GM18498 (cell line): Measurements from ENCODE around the gene TBC1D7.

Source experiments
- ATAC-seq: cut with Tn5 transposase; IDR thresholded peaks from one replicate; pipeline ENCODE4 v1.9.1; 2021; ENCODE audit warnings: mild to moderate bottlenecking, moderate library complexity; ENCODE audit not compliant: unreplicated experiment

The TBC1D7 gene

DNA sequence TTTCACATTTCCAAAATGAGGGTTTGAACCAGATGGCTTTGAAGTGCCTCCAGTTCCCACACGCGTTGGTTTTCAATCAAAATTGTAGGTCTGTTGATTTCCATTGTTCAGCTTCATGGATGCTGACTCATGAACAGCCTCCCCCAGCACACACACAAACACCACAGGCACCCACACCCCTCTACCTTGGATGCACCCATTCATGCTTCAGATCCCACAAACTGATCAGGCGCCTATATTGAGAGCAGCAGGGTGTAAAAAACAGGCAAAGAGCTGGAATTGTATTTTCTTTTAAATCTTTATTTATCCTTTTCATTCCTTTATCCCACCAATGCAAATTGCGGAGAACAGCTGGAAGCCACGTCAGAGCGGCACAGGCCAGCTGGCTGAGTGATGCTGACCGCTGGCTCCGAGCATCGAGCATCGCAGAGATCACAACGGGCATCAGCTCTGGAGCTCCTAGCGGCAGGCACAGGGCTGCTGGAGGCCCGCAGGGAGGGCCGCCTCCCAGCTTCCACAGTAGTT is 29.3 kb upstream of the TBC1D7 start:
- no peak for ATAC-seq

DNA sequence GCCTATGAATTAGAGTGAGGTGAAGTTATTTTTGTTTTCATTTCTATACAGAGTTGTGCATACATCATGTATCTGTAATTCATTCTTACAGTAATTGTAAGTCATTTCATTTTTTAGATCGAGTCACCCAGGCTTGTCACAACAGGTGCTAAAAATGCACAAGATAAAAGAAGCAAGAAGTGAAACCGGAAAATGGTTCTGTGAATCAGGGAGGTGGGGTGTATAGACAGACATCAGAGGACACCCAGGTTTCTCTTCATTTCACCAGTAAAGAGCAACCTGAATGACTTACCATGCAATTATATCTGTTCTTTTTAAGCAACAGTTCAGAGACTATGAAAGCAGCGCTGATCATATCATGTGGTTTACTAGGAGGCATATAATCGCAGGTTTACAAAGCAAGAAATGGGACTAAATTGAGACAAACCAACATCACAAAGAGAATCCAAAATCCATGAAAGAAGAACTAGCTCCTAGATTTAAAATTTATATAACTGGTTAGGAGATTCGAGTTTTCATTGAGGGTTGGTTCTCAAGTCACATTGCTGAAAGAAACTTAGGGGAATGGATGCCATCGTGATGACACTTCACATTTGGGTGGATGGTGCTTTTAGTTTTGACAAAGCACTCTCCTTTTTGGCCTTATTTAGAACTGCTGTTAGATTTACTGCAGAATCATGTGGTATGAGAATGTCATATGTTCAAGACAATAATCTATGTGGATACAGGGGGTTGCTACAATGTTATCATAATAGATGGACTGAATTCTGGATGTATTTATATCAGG is 27.9 kb upstream of the TBC1D7 start:
- ATAC-seq: peak; percentile 85

GRCh38 chr6:13355043-13355945 is 27.0 kb upstream of the TBC1D7 start:
- ATAC-seq: peak; percentile 41

DNA sequence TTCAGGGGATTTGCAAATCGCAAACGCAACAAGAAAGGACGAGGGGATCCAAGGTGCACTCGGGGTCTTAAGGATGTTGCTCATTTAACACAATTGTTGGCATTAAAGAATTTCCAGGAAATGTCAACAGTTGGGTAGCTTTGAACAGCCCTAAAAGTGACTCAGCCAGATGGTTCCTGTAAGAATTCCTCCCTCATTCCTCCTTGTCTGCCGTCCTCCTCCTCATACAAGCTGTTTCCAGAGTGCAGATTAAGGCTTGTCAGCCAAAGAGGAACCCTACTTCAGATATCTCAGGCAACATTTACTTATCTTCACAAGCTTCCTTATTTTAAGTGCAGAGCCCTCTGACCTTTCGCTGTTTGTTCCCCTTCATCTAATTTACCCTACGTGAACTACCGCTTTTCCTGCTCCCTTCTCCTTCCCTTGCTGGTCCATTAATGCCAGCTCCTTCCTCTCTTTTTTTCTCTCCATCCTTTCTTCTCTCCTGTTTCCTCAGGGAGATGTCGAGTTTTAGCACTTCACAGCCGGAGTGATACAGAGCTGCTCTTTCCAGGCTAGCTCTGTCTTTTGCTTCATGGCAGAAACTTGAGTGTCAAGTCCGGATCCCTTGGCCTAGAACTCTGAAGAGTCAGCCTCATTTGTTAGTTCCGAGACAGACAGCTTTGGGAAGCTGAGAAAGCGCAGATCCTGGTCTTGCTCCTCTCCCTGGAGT is 26.1 kb upstream of the TBC1D7 start:
- no peak for ATAC-seq

- no peak for ATAC-seq
Measured at GRCh38 chr6:13352165-13352564, 23.8 kb upstream of the TBC1D7 start.

GRCh38 chr6:13351271-13351670 is 22.9 kb upstream of the TBC1D7 start:
- ATAC-seq: no peak

DNA sequence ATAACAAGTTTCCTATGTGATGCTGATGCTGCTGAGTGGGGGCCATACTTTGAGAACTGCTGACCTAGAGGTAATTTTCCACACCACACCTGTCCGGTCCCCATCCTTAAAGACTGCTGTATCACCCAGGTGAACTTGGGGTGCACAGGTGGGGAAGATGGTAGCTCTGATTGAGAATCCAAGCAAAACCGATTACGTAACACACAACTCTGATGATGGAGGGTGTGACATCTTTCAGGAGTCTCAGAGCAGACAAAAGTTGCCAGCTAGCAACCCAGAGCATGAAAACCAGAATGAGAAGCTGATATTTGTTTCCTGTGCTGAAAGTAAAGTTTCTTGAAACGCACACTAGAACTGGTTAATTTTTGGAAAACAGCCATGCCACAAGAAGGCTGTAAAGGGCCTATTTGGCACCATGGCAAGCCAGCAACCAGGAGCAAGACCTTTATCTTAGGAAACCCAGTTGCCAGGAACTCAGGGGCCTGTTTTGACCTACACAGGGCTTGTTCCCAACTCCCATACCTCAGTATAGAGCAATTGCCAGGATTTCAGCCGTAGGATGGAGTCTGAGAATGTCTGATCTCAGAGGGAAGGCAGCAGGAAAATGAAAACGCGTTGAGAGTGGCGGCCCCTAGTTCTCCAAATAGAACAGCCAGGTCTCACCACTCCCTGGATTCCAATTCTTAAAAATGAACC is 21.6 kb upstream of the TBC1D7 start:
- no peak for ATAC-seq

DNA sequence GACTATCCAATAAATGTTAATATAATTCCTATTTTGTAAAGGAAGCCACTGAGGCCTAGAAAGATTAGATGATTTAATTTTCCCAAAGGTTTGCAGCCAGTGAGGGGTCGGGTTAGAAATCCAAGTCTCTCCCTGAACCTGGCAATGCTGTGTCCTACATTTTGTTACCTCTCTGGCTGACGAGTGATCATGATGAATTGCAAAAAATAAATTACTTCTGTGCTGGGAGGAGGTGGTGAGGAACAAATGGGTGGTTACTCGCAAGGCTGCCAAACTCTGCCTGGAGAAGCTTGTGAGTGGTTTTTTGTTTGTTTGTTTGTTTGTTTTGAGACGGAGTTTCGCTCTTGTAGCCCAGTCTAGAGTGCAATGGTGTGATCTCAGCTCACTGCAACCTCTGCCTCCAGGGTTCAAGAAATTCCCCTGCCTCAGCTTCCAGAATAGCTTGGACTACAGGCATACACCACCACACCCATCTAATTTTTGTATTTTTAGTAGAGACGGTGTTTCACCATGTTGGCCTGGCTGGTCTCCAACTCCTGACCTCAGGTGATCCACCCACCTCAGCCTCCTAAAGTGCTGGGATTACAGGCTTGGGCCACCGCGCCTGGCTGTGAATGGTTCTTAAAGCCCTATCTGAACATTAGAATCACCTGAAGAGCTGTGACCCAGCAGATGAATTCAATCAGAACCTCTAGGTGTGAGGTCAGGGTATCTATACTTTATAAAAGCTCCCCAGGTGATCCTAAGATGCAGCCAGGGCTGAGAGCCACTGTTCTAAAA is 20.2 kb upstream of the TBC1D7 start:
- no peak for ATAC-seq

DNA sequence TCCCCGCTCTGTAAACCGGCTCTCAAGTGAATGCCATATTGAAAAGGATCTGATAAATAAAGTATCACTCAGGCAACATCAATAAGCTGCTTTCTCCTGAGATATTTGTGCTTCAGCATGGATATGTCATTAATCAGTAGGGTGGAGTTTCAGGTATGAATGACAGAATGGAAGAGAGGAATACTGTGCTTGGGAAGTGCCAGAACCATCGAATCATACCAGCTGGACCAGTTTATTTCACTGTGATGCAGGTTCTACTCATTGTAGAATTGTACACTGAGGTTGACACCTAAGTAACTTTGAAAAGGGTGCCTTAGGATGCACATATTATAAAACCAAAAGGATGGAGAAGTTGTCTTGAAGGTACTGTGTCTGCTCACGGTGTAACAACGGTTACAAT is 17.9 kb upstream of the TBC1D7 start:
- ATAC-seq: no peak

- no peak for ATAC-seq
Measured at GRCh38 chr6:13342414-13343019, 14.2 kb upstream of the TBC1D7 start.

DNA sequence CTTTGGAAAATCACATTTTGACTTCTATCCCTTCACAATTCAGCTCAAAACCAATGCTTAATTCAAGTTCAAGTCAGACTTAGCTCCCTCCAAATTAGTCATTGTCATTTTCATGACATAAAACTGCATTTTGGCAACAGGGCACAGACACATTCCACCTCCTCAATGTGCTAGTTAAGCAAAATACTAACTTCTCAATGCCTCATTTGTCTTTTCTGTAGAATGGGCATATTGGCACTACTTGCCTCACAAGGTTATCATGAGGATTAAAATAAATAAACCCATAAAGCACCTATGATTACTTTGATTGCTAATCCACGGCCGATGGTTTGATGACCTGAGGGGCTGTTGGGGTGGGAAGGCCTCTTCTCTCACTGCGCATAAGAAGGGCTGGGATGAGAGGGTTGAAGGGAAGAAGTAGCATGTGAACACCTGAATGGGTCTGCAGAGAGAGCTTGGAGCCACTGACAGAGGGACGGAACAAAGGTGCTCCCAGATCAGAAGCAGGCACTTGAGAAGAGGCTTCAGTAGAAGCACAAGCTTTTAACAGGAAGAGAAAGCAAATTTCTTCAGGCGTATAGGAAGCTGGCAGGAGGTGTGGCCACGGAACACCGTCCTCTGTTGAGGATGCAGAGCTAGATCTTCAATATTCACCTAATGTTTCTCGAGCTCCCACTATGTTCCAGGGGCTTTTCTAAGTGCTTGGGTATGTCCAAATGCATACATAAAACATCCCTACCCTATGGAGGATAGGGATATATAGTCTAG is 11.7 kb upstream of the TBC1D7 start:
- ATAC-seq: no peak

DNA sequence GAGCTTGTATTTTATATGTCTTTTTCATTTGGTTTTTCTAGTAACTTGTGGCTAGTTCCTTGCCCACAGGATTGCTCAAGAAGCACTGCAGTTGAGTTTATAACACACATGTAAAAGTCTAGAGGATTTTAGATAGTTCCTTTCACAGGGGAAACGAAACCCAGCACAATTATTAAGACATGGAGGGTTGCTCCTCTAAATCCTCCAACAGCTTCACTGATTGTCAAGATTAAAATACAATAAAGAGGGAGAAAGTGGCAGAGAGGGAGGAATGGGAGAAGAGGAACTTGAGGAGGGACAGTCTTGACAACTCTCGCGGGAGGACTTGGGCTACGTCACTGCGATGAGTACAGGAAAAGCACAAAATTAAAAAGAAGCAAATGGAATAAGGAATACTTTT is 9.7 kb upstream of the TBC1D7 start:
- ATAC-seq: no peak

- ATAC-seq: no peak
Measured at GRCh38 chr6:13336553-13336952, 8.2 kb upstream of the TBC1D7 start.

GRCh38 chr6:13334953-13335352 is 6.6 kb upstream of the TBC1D7 start:
- ATAC-seq: no peak

GRCh38 chr6:13332349-13332706 is 4.0 kb upstream of the TBC1D7 start:
- ATAC-seq: no peak

DNA sequence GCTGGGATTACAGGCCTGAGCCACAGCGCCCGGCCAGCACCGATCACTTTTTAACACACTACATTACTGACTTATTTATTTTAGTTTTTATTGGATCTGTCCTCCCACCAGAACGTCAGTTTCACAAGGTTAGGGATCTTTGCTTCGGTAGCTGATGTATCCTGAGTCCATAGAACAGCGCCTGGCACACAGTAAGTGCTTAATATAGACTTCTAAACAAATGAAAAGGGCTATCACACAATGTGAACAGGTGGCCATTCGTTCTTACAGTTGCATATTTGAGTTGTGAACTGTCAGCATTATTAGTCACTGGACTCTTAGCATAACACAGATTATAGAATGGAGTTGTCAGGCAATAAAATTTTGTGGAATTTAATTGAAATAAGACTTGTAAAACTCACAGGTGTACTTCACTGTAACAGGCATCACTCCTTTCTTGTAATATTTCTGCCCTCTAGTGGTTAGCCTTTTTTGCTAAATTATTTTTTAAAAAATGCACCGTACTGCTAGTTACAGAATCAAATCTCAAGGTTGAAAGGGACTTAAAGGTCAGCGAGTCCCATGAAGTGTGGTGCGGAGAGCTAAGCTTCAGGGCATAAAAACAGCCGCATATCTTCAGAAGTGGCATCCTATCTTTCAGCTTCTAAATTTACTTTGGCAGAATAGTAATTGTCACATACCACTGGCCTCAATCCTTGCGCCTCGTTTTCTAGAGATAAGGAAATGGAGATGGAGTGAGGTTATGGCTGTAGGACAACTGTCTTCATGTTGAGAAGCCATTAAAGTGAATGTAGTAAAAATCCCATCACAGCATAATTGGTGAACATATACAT is 3.4 kb upstream of the TBC1D7 start:
- no peak for ATAC-seq

GRCh38 chr6:13328875-13329183 is 492 bp upstream of the TBC1D7 start:
- ATAC-seq: no peak

GRCh38 chr6:13327691-13328075 is 654 bp downstream of the TBC1D7 start:
- no peak for ATAC-seq
